ENCODE data around the gene KCNJ11.

DNA sequence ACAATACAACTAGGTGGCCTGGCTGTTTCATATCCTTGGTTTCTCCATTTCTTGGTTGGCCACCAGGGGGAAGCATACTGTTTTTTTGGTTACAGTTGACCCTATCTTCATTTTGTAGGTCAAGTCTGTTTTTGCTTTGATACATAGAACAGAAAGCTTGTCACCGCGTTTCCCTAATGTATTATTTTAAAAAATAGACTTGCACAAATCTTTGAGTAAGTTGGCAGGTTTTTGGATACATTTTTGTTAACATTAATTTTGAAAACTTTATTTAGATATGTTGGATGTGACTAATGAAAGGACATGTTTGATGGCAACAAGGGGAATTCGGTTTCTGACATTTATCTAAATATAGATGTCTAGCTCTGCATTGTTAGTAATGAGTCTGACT lies 33.9 kb downstream of the KCNJ11 start:
- TF ChIP-seq POLR2AphosphoS5 (IDR thresholded peaks at IDR 0.05; ENCODE audit: low read depth, low read length) (no peak), SIN3A (IDR thresholded peaks at IDR 0.05; ENCODE audit: borderline replicate concordance, insufficient read depth, low read length) (no peak)
- TF ChIP-seq, protein P1, sequence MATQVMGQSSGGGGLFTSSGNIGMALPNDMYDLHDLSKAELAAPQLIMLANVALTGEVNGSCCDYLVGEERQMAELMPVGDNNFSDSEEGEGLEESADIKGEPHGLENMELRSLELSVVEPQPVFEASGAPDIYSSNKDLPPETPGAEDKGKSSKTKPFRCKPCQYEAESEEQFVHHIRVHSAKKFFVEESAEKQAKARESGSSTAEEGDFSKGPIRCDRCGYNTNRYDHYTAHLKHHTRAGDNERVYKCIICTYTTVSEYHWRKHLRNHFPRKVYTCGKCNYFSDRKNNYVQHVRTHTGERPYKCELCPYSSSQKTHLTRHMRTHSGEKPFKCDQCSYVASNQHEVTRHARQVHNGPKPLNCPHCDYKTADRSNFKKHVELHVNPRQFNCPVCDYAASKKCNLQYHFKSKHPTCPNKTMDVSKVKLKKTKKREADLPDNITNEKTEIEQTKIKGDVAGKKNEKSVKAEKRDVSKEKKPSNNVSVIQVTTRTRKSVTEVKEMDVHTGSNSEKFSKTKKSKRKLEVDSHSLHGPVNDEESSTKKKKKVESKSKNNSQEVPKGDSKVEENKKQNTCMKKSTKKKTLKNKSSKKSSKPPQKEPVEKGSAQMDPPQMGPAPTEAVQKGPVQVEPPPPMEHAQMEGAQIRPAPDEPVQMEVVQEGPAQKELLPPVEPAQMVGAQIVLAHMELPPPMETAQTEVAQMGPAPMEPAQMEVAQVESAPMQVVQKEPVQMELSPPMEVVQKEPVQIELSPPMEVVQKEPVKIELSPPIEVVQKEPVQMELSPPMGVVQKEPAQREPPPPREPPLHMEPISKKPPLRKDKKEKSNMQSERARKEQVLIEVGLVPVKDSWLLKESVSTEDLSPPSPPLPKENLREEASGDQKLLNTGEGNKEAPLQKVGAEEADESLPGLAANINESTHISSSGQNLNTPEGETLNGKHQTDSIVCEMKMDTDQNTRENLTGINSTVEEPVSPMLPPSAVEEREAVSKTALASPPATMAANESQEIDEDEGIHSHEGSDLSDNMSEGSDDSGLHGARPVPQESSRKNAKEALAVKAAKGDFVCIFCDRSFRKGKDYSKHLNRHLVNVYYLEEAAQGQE (IDR thresholded peaks at IDR 0.05; ENCODE audit: insufficient read depth in 1 of 2, low read depth in 2 of 2, low read length in 2 of 2), result no peak

Data from PFSK-1 (cell line).